Fibroblast of mammary gland (primary cell): ENCODE data around the gene EFL1.

Source experiments
- DNase-seq: peaks from one replicate; pipeline ENCODE4 v3.0.0-alpha.2; 2010; ENCODE audit warnings: low read depth
- H3K4me3 ChIP-seq: 2 replicates; pipeline ENCODE4 v1.5.1; 2011; ENCODE audit warnings: low read depth, mild to moderate bottlenecking, low read length, moderate library complexity; ENCODE audit not compliant: control insufficient read depth
- CTCF ChIP-seq: conservative IDR thresholded peaks from 2 replicates; pipeline ENCODE4 v1.5.1; 2011; ENCODE audit warnings: low read depth, low read length, inconsistent platforms; ENCODE audit not compliant: control insufficient read depth, insufficient read depth

The EFL1 gene

GRCh38 chr15:82132096-82132495 lies 130.4 kb downstream of the EFL1 start:
- no peak for TF ChIP-seq CTCF
- no peak for DNase-seq
- H3K4me3 ChIP-seq, result no peak overlapping the region

- H3K4me3 ChIP-seq, result no peak overlapping the region
- no peak for TF ChIP-seq CTCF
- no peak for DNase-seq
These were observed 132.3 kb downstream of the EFL1 start for GRCh38 chr15:82130248-82130647.

GRCh38 chr15:82129761-82130160 lies 132.8 kb downstream of the EFL1 start:
- no peak for TF ChIP-seq CTCF
- peak; percentile 92 for DNase-seq
- no peak overlapping the region for H3K4me3 ChIP-seq

GRCh38 chr15:82129149-82129692 lies 133.3 kb downstream of the EFL1 start:
- DNase-seq, result no peak
- no peak for TF ChIP-seq CTCF
- H3K4me3 ChIP-seq, result no peak overlapping the region

- DNase-seq, result no peak
- no peak for TF ChIP-seq CTCF
- no peak overlapping the region for H3K4me3 ChIP-seq
These were observed 134.0 kb downstream of the EFL1 start for GRCh38 chr15:82128401-82129148.

- TF ChIP-seq CTCF, result no peak
- no peak overlapping the region for H3K4me3 ChIP-seq
- no peak for DNase-seq
These were observed 135.0 kb downstream of the EFL1 start for GRCh38 chr15:82127581-82127980.
